ENCODE results near the gene TRIM14. TPM values are rescaled to one million over a fixed set of nuclear protein-coding genes. Genes with fewer than 3 reads are reported as not detected.

Gene TRIM14
- total and polyA plus RNA-seq, 2 of the 13 experiments (the other 11 are each of a cell fraction or from before 2014, with no cell fraction given): 9.2 to 13.0 TPM

GRCh38 chr9:98118640-98119601 lies at the start of gene TRIM14 (continued):
- TF ChIP-seq NR1H2 (CRISPR knock-in tag; IDR thresholded peaks at IDR 0.05; ENCODE audit: borderline replicate concordance, low read depth) (peak; percentile 51; the same call in 1 of the 2 replicates), KMT2A (CRISPR knock-in tag; IDR thresholded peaks at IDR 0.05) (peak; percentile 61), ZBTB38 (CRISPR knock-in tag; IDR thresholded peaks at IDR 0.05) (peak; percentile 69; the same call in 1 of the 2 replicates), ATF1 (CRISPR knock-in tag; IDR thresholded peaks at IDR 0.05) (no peak), NCOR1 (IDR thresholded peaks at IDR 0.05; ENCODE audit: borderline replicate concordance, low read length) (no peak; the same call in 1 of the 2 replicates), ZSCAN21 (CRISPR knock-in tag; IDR thresholded peaks at IDR 0.05; ENCODE audit: borderline replicate concordance) (no peak), DNMT1 (CRISPR knock-in tag; IDR thresholded peaks at IDR 0.05) (0 out of 2 replicates have a peak, but pooled peaks have one; percentile 56), ZNF775 (CRISPR knock-in tag; IDR thresholded peaks at IDR 0.05; ENCODE audit: borderline replicate concordance) (no peak), YEATS2 (CRISPR knock-in tag; IDR thresholded peaks at IDR 0.05; ENCODE audit: borderline replicate concordance) (no peak), TFDP2 (CRISPR knock-in tag; IDR thresholded peaks at IDR 0.05) (no peak; the same call in 1 of the 2 replicates), ZNF543 (CRISPR knock-in tag; IDR thresholded peaks at IDR 0.05) (0 out of 2 replicates have a peak, but pooled peaks have one; percentile 19), PPARG (CRISPR knock-in tag; conservative IDR thresholded peaks at IDR 0.05) (no peak; the same call in 1 of the 2 replicates), TSC22D2 (CRISPR knock-in tag; IDR thresholded peaks at IDR 0.05; ENCODE audit: borderline replicate concordance) (peak; percentile 26; the same call in 1 of the 2 replicates), THRA (CRISPR knock-in tag; IDR thresholded peaks at IDR 0.05; ENCODE audit: borderline replicate concordance) (peak; percentile 3; the same call in 1 of the 2 replicates), NR2F2 (IDR thresholded peaks at IDR 0.05; ENCODE audit: borderline replicate concordance, low read depth) (no peak), RBM39 (IDR thresholded peaks at IDR 0.05; ENCODE audit: low read depth, low read length, poor library complexity, severe bottlenecking) (no peak), GABPA (IDR thresholded peaks at IDR 0.05; ENCODE audit: low read depth, low read length) (no peak; the same call in 1 of the 2 replicates), GABPA (CRISPR knock-in tag; IDR thresholded peaks at IDR 0.05; ENCODE audit: low read depth) (no peak), MED13 (CRISPR knock-in tag; IDR thresholded peaks at IDR 0.05) (no peak), NFYB (CRISPR knock-in tag; IDR thresholded peaks at IDR 0.05) (no peak), TEAD3 (CRISPR knock-in tag; optimal IDR thresholded peaks at IDR 0.05; ENCODE audit: borderline replicate concordance) (no peak), ZMAT5 (CRISPR knock-in tag; IDR thresholded peaks at IDR 0.05; ENCODE audit: borderline replicate concordance, low read depth) (no peak), NCOA2 (CRISPR knock-in tag; IDR thresholded peaks at IDR 0.05) (0 out of 2 replicates have a peak, but pooled peaks have one; percentile 7), ZNF367 (CRISPR knock-in tag; IDR thresholded peaks at IDR 0.05; ENCODE audit: borderline replicate concordance) (no peak; the same call in 1 of the 2 replicates), ZNF441 (CRISPR knock-in tag; IDR thresholded peaks at IDR 0.05; ENCODE audit: borderline replicate concordance) (no peak; the same call in 1 of the 2 replicates), SIN3B (IDR thresholded peaks at IDR 0.05; ENCODE audit: low read length) (no peak), FOSL2 (CRISPR knock-in tag; IDR thresholded peaks at IDR 0.05) (no peak)

Data from HepG2 (cell line).